ENCODE measurements around the gene ANAPC5.
"Not testable (repeated sequence)": the region's sequence is repeated elsewhere in the genome, so short reads cannot be mapped to it uniquely, and the experiment has no call there.

ANAPC5 gene, protein sequence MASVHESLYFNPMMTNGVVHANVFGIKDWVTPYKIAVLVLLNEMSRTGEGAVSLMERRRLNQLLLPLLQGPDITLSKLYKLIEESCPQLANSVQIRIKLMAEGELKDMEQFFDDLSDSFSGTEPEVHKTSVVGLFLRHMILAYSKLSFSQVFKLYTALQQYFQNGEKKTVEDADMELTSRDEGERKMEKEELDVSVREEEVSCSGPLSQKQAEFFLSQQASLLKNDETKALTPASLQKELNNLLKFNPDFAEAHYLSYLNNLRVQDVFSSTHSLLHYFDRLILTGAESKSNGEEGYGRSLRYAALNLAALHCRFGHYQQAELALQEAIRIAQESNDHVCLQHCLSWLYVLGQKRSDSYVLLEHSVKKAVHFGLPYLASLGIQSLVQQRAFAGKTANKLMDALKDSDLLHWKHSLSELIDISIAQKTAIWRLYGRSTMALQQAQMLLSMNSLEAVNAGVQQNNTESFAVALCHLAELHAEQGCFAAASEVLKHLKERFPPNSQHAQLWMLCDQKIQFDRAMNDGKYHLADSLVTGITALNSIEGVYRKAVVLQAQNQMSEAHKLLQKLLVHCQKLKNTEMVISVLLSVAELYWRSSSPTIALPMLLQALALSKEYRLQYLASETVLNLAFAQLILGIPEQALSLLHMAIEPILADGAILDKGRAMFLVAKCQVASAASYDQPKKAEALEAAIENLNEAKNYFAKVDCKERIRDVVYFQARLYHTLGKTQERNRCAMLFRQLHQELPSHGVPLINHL

DNA sequence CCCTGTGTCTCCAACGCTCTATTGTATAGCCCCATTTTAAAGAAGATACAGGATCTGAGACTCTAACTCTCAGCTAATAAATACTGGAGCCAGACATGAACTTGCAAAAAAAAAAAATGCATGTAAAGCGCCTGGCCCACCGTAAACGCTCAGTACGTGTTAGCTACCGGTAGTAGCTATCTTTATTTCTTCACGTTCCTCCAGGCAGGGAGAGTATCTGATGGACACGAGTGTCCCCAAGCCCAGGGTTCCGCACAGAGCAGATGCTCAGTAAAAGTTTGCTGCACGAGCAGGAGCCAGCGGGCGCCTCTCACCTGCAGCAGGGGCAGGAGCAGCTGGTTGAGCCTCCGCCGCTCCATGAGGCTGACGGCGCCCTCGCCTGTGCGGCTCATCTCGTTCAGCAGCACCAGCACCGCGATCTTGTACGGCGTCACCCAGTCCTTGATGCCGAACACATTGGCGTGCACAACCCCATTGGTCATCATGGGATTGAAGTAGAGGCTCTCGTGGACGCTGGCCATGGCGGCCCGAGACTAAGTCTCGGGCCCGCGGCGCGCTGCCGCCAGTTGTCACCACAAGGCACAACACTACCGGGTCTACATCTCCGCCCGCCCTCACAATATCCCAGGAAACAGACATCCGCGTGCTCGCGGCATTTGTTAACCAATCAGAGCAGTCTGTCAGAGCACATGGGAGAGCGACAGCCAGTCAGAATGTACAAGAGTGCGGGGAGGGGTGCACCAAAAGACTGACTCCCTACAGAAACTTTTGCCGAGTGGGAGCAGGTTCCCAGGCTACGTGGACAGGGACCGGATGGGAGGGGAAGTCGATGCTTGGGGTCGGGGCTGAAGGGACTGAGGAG, at the start of gene ANAPC5:
Gene ANAPC5, minus strand, starts transcription at position 592 of the 862 bp plus-strand sequence. Its CDS starts 71 bp downstream, at position 521.
- DNase-seq (ENCODE audit: low read depth) = peak; percentile 55

DNA sequence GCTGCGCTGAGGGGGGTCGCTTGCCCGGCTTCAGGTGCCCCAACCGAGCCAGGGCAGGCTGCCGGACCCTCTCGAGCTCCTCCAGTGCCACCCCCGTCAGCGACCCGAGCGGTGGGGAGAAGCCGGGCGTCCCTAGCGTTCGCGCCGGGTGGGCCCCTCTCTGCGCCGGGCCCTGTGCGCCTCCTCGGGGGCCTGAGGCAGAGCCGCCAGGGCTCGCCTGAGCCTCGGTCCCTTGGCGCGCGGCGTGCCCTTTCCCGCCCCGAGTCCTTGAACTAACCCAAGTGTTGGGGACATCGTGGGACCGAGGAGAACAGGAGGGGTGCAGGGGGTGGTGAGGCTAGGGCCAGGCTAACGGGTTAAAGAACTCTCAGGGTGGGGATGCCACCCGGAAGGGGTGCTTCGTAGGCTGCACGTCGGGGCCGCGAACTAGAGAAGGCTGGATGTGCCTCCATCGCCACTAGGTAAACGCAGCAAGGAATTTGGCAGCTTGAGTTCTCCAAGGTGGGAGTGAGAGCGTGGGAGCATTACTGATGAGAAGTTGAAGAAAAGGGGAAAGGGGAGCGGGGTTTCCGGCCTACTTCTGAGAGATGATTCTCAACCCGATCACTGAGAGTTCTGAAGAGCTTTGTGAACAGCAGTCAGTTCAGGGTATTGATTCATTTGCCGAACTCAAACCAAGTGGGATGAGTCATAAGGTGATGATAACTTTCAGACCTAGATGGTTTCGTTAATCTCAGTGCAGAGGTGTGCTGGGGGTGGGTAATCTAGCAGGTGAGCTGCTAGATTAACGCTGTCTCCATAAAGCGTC, 48.3 kb upstream of the ANAPC5 start:
- peak; percentile 23 for DNase-seq (ENCODE audit: low read depth)

DNA sequence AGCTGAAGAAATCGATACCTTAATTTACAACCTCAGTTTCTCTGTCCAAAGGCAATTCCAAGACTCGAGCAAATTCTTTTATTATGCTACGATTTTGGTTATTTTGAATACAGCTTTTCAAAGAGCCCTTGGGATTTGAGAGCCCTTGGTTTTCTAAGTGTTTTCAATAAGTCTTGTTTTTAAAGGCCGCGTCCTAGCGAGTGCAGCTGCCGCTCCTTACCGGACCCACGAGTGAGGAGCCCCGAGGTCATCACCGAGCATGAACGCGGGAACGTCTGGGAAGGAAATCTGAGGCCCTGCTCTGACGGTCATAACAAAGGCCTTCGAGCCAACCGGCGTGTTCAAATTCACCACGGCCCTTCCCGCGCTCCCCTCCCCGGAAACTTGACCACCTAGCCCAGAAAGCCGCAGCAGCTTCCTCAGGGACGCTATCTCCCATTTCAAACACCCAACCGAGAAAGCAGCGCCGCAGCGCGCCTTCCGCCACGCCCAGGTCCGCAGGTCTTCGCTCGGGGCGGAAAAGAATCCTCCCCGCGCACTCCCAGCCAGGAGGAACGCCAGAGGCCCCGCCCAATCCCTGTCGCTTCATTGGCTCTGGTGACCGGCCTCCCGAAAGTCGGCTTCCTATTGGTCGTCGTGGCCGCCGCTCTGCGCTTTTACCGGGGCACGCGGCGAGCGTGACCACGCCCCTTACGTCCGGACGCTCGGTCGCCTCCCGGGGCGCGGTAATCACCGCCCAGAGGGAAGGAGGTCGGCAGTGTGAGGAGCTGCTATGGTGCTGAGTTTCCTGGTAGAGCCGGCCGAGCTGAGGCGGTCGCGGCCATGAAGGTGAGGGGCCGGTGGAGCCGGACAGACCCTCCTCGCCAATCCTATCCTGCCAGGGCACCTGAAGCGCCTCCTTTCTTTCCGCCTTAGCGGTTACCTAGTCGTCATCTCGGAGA, 47.5 kb upstream of the ANAPC5 start, which contains the start of gene RNF34:
Gene RNF34, plus strand, starts transcription at position 728 of the 941 bp plus-strand sequence. Its CDS starts 95 bp downstream, at position 823.
- DNase-seq (ENCODE audit: low read depth) = peak; percentile 92

DNA sequence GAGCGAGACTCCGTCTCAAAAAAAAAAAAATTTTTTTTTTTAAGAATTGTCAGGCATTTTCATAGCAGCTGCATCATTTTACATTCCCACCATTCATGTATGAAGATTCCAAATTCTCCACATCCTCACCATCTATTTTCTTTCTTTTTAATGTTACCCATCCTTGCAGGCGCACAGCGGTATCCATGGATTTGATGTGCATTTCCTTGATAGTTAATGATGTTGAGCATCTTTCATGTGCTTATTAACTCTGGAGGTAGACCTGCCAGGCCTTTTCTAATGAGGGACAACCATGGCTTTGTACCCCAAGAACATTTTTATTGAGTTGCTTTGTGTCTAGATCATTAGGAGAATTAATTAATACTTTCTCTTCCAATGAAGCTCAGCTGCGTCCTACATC, 46.1 kb upstream of the ANAPC5 start:
- no peak for DNase-seq (ENCODE audit: low read depth)

GRCh38 chr12:121397521-121397920, 45.3 kb upstream of the ANAPC5 start:
- DNase-seq (ENCODE audit: low read depth) = no peak

DNA sequence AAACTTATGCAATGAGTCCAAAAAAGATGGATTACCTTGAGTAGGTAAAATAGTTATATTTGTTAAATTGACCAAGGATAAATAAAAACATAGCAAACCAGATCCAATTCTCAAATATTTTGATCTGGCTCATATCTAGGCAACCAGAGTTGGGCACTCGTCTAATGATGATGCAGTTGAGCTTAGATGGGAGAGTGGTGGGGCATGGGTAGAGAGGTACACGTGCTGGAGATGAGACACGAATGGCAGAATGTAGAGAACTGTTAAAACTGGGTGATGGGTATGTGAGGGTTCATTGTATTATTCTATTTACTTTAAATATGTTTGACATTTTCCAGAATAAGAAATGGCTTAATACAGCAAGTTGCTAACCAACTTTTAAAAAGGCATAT, 40.1 kb upstream of the ANAPC5 start:
- no peak for DNase-seq (ENCODE audit: low read depth)

- DNase-seq (ENCODE audit: low read depth) = no peak
Measured at GRCh38 chr12:121391619-121392324, 39.6 kb upstream of the ANAPC5 start.

DNA sequence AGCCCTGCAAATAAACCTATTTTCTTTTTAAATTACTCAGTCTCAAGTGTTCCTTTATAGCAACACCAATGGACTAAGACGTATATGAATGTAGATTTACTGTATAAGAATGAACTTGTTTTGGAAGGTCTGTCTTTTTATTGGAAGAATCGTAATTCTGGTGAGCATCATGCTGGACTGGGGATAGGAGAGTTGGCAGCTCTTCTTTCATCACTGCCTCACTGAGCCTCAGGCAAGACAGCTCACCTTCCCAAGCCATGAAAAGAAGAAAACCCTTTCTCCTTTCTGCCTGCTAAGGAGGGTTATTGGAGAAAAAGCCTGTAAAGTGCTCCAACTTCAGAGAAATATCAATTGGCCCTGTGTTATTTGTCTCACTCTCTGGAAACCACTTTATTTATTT, 38.6 kb upstream of the ANAPC5 start:
- no peak for DNase-seq (ENCODE audit: low read depth)

GRCh38 chr12:121388421-121388981, 36.3 kb upstream of the ANAPC5 start:
- DNase-seq (ENCODE audit: low read depth) = no peak

DNA sequence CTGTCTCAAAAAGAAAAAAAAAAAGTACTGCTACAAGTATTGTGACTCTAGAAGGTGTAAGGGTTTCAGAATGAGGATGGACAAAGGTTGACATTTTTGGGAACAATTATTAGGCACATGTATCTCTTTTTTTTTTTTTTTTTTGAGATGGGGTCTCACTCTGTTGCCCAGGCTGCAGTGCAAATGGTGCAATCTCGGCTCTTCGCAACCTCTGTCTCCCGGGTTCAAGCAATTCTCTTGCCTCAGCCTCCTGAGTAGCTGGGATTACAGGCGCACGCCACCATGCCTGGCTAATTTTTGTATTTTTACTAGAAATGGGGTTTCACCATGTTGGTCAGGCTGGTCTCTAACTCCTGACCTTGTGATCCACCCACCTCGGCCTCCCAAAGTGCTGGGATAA, 32.7 kb upstream of the ANAPC5 start:
- not testable (repeated sequence) for DNase-seq (ENCODE audit: low read depth)

DNA sequence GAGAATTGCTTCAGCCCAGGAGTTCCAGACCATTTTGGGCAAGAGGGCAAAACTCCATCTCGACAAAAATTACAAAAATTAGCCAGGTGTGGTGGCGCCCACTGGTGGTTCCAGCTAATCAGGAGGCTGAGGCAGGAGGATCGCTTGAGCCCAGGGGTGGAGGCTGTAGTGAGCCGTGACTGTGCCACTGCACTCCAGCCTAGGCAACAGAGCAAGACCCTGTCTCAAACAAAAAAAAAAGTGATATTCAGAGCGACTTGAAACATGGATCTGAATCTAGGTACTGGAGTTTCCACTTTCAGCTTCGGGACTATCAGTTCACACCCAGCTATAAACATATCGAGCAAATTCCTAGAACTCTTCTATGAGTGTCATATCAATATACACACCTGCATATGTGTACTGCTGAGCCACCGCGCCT, 31.4 kb upstream of the ANAPC5 start:
- no peak for DNase-seq (ENCODE audit: low read depth)

- no peak for DNase-seq (ENCODE audit: low read depth)
Measured at GRCh38 chr12:121379945-121380344, 27.7 kb upstream of the ANAPC5 start.

GRCh38 chr12:121378736-121379135, 26.5 kb upstream of the ANAPC5 start:
- no peak for DNase-seq (ENCODE audit: low read depth)

DNA sequence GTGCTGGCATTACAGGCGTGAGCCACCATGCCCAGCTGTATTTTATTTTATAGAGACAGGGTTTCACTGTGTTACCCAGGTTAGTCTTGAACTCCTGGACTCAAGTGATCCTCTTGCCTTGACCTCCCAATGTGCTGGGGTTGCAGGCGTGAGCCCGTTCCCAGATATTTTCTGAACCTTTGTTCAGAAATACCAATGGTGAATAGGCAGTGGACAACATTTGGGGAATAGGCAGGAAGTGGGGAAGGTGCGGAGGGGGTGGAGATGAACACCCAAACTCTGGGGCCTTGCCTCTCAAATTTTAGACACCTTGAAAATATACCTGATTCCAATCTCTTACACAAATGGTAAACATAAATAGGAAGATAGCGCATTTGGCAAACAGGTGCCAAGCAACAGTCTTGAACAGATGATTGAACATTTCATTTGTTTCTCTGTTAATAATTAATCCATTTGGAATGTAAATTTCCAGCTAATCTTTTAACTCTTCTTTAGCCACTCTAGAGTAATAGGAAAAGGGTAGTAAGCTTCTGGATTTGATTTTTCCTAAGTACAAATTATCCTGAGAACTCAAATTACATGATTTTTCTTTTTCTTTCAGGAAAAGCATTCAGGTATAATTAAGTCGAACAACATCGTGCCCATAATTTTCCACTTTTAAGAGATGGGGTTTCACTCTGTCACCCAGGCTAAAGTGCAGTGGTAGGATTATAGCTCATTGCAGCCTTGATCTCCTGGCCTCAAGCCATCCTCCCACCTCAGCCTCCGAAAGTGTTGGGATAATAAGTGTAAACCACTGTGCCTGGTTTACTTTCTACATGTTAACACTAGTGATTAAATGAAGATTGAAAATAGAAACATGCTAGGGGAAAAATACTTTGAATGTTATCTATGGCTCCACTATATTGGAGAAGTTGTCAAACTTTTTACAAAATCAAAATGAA, 24.8 kb upstream of the ANAPC5 start:
- DNase-seq (ENCODE audit: low read depth) = no peak

DNA sequence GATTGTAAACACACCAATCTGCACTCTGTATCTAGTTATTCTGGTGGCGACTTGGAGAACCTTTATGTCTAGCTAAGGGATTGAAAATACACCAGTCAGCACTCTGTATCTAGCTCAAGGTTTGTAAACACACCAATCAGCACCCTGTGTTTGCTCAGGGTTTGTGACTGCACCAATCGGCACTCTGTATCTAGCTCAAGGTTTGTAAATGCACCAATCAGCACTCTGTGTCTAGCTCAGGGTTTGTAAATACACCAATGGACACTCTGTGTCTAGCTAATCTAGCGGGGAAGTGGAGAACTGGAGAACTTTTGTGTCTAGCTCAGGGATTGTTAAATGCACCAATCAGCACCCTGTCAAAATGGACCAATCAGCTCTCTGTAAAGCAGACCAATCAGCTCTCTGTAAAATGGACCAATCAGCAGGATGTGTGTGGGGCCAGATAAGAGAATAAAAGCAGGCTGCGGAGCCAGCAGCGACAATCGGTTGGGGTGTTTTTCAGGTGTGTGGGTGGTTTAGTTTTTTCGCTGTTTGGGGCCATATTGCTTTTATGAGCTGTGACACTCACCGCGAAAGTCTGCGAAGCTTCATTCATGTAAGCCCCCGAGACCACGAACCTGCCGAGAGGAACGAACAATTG, 22.9 kb upstream of the ANAPC5 start:
- DNase-seq (ENCODE audit: low read depth) = not testable (repeated sequence)

DNA sequence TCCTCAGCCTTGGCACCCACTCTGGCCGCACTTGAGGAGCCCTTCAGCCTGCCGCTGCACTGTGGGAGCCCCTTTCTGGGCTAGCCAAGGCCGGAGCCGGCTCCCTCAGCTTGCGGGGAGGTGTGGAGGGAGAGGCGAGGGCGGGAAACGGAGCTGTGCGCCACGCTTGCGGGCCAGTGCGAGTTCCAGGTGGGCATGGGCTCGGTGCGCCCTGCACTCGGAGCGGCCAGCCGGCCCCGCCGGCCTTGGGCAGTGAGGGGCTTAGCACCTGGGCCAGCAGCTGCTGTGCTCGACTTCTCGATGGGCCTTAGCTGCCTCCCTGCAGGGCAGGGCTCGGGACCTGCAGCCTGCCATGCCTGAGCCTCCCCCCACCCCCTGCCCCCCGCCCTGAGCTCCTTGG, 22.1 kb upstream of the ANAPC5 start:
- not testable (repeated sequence) for DNase-seq (ENCODE audit: low read depth)

DNA sequence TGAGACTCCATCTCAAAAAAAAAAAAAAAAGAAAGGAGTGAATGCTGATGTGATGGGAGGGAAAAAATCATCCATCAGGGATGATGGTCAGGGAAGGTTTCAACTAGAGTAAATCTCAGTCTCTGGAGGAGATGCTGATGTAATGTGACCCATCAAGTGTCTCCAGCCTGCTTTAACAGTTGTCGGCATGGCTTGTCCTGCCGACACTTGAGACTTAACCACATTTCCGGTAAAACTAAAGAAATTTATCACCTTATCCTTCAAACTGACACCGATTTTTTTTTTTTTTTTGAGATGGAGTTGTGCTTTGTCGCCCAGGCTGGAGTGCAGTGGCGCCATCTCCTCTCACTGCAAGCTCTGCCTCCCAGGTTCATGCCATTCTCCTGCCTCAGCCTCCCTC, 21.5 kb upstream of the ANAPC5 start:
- DNase-seq (ENCODE audit: low read depth) = no peak

- no peak for DNase-seq (ENCODE audit: low read depth)
Measured at GRCh38 chr12:121371404-121371803, 19.2 kb upstream of the ANAPC5 start.

Data from stimulated activated CD8-positive, alpha-beta memory T cell treated with anti-CD3 and anti-CD28 coated beads, Interleukin-15, amount 100 ng/mL, for 24 hours (primary cell).